HepG2 (cell line): ENCODE results near the gene ATP9A. TPM values are rescaled to one million over a fixed set of nuclear protein-coding genes. Genes with fewer than 3 reads are reported as not detected.

Experiments used
- ARNT ChIP-seq: fragments of 450-650 bp; IDR thresholded peaks from 2 replicates; pipeline ENCODE4 v1.6.1; 2017
- ELF4 ChIP-seq: sonication (generic); formaldehyde crosslinking; IDR thresholded peaks from 2 replicates; pipeline ENCODE4 v1.5.0; 2020; ENCODE audit warnings: missing genetic modification reagents, mild to moderate bottlenecking, moderate library complexity, borderline replicate concordance
- HMGXB4 ChIP-seq, 2 experiments: sonication (generic) in 1 of 2; formaldehyde crosslinking in 1 of 2; IDR thresholded peaks; 2 replicates each; pipeline versions ENCODE4 v1.4.0 to v1.6.1; 2018 to 2020; ENCODE audit warnings: missing genetic modification reagents in 2 of 2, borderline replicate concordance in 1 of 2, low read depth in 1 of 2, mild to moderate bottlenecking in 1 of 2, missing biosample characterization in 1 of 2
- HNRNPUL1 ChIP-seq: fragments of 200-400 bp; formaldehyde crosslinking; IDR thresholded peaks from 2 replicates; pipeline ENCODE4 v1.6.1; 2017; ENCODE audit warnings: low read depth, mild to moderate bottlenecking, low read length, moderate library complexity
- HOXA9 ChIP-seq: sonication (generic); formaldehyde crosslinking; IDR thresholded peaks from 2 replicates; pipeline ENCODE4 v1.8.1; 2022; ENCODE audit warnings: missing genetic modification reagents, mild to moderate bottlenecking, moderate library complexity, borderline replicate concordance
- IKZF5 ChIP-seq: IDR thresholded peaks from 2 replicates; pipeline ENCODE4 v1.6.1; 2018; ENCODE audit warnings: missing genetic modification reagents, mild to moderate bottlenecking, missing compliant biosample characterization
- KDM1A ChIP-seq: IDR thresholded peaks from 2 replicates; pipeline ENCODE4 v1.6.1; 2016; ENCODE audit warnings: missing compliant biosample characterization
- KMT2B ChIP-seq: IDR thresholded peaks from 2 replicates; pipeline ENCODE4 v1.6.1; 2016; ENCODE audit warnings: missing genetic modification reagents, missing compliant biosample characterization
- MTA3 ChIP-seq: sonication (generic); formaldehyde crosslinking; IDR thresholded peaks from 2 replicates; pipeline ENCODE4 v1.4.0; 2020; ENCODE audit warnings: missing genetic modification reagents
- NFE2L1 ChIP-seq: sonication (generic); formaldehyde crosslinking; IDR thresholded peaks from 2 replicates; pipeline ENCODE4 v1.4.0; 2020; ENCODE audit warnings: missing genetic modification reagents, mild to moderate bottlenecking, borderline replicate concordance
- NFKB2 ChIP-seq: sonication (generic); formaldehyde crosslinking; IDR thresholded peaks from 2 replicates; pipeline ENCODE4 v1.4.0; 2020; ENCODE audit warnings: missing genetic modification reagents, borderline replicate concordance
- ONECUT2 ChIP-seq: sonication (generic); formaldehyde crosslinking; IDR thresholded peaks from 2 replicates; pipeline ENCODE4 v1.4.0; 2020; ENCODE audit warnings: missing genetic modification reagents
- SRSF4 ChIP-seq: fragments of 200-400 bp; formaldehyde crosslinking; IDR thresholded peaks from one replicate; pipeline ENCODE4 v1.6.1; 2018; ENCODE audit warnings: mild to moderate bottlenecking, low read depth, low read length, moderate library complexity; ENCODE audit not compliant: poor library complexity, severe bottlenecking
- ZNF136 ChIP-seq: sonication (generic); formaldehyde crosslinking; IDR thresholded peaks from 2 replicates; pipeline ENCODE4 v1.8.1; 2022; ENCODE audit warnings: low read depth, mild to moderate bottlenecking, moderate library complexity, missing genetic modification reagents
- ZNF337 ChIP-seq: sonication (generic); formaldehyde crosslinking; IDR thresholded peaks from 2 replicates; pipeline ENCODE4 v1.5.1; 2020; ENCODE audit warnings: missing genetic modification reagents, low read depth, mild to moderate bottlenecking, borderline replicate concordance
- ZNF414 ChIP-seq: sonication (generic); formaldehyde crosslinking; IDR thresholded peaks from 2 replicates; pipeline ENCODE4 v1.5.0; 2020; ENCODE audit warnings: missing genetic modification reagents
- ZNF503 ChIP-seq: sonication (generic); formaldehyde crosslinking; IDR thresholded peaks from 2 replicates; pipeline ENCODE4 v1.4.0; 2020; ENCODE audit warnings: missing genetic modification reagents
- ZNF670 ChIP-seq: sonication (generic); formaldehyde crosslinking; IDR thresholded peaks from 2 replicates; pipeline ENCODE4 v1.8.0; 2022; ENCODE audit warnings: mild to moderate bottlenecking, missing genetic modification reagents, borderline replicate concordance
- ZNF704 ChIP-seq: sonication (generic); formaldehyde crosslinking; IDR thresholded peaks from 2 replicates; pipeline ENCODE4 v1.8.1; 2023; ENCODE audit warnings: mild to moderate bottlenecking, inconsistent platforms, moderate library complexity, missing genetic modification reagents, borderline replicate concordance
- ZNF772 ChIP-seq: sonication (generic); formaldehyde crosslinking; IDR thresholded peaks from 2 replicates; pipeline ENCODE4 v1.5.0; 2020; ENCODE audit warnings: mild to moderate bottlenecking, missing genetic modification reagents
- polyA plus RNA-seq, 8 experiments: library from polyadenylated mRNA; depleted of rRNA in 3 of 8; stranded (reverse) in 7 of 8; unstranded in 1 of 8; fragments of >200 nt; fragmentation: Illumina TruSeq in 4 of 8; extraction: Trizol in 4 of 8; gene quantifications; 2 replicates each; pipeline versions ENCODE4 v1.2.1 to v1.2.3, GENCODE V29; 2011 to 2016; ENCODE audit warnings: low read depth in 4 of 8, missing spikeins in 1 of 8, mixed read lengths in 1 of 8; ENCODE audit not compliant: insufficient read depth in 1 of 8
- total RNA-seq, 5 experiments: library from RNA; depleted of rRNA; stranded (reverse); fragments of >200 nt; fragmentation: Illumina TruSeq; extraction: Trizol; gene quantifications; 2 replicates each; pipeline ENCODE4 v1.2.3, GENCODE V29; 2016; ENCODE audit warnings: low read depth in 1 of 5

The ATP9A gene
- total and polyA plus RNA-seq, 2 of the 13 experiments (the other 11 are each of a cell fraction or from before 2014, with no cell fraction given): 11.8 to 18.5 TPM

GRCh38 chr20:51725584-51726176, 42.5 kb downstream of the ATP9A start (continued):
- TF ChIP-seq HOXA9 (no peak), MTA3 (CRISPR knock-in tag) (no peak), ZNF337 (CRISPR knock-in tag) (no peak), ZNF503 (CRISPR knock-in tag) (no peak), ZNF772 (peak; percentile 53; the same call in 1 of the 2 replicates), SRSF4 (no peak), ZNF704 (CRISPR knock-in tag) (no peak), ARNT (no peak), ZNF136 (CRISPR knock-in tag) (no peak), IKZF5 (no peak), NFKB2 (CRISPR knock-in tag) (no peak), KMT2B (CRISPR knock-in tag) (no peak), KDM1A (no peak), ELF4 (CRISPR knock-in tag) (no peak), ZNF414 (no peak), ONECUT2 (CRISPR knock-in tag) (no peak), HNRNPUL1 (no peak), HMGXB4 (CRISPR knock-in tag; IDR thresholded peaks at IDR 0.05; ENCODE audit: borderline replicate concordance in 1 of 2, low read depth in 1 of 2) (no peak), ZNF670 (CRISPR knock-in tag) (no peak), NFE2L1 (CRISPR knock-in tag) (no peak)
